ENCODE measurements around the gene COLEC12.

- TF ChIP-seq EZH2 (IDR thresholded peaks at IDR 0.05; ENCODE audit: insufficient read depth, poor library complexity, severe bottlenecking): no peak
- no peak for TF ChIP-seq EZH2phosphoT487 (IDR thresholded peaks at IDR 0.05; ENCODE audit: insufficient read depth, low read depth)
Observed at GRCh38 chr18:377088-377487, 123.4 kb downstream of the COLEC12 start.

All from GM23248 (cell line).